Chondrocyte (in vitro differentiated cells): ENCODE measurements around the gene NGEF. TPM values are rescaled to one million over a fixed set of nuclear protein-coding genes. Genes with fewer than 3 reads are reported as not detected.
"Not testable (repeated sequence)": the region's sequence is repeated elsewhere in the genome, so short reads cannot be mapped to it uniquely, and the experiment has no call there.

Experiments used
- DNase-seq: peaks from one replicate; pipeline ENCODE4 v3.0.0; 2021; ENCODE audit warnings: mixed read lengths, low spot score
- H3K27ac Mint-ChIP-seq: one replicate; pipeline ENCODE4 v1.8.0; 2021; ENCODE audit warnings: mild to moderate bottlenecking, moderate library complexity, mixed read lengths; ENCODE audit not compliant: unreplicated experiment
- H3K27me3 Mint-ChIP-seq: 2 replicates; pipeline ENCODE4 v1.8.0; 2021; ENCODE audit warnings: low read depth, mixed read lengths
- H3K36me3 Mint-ChIP-seq: 2 replicates; pipeline ENCODE4 v1.8.0; 2021; ENCODE audit warnings: low read depth, mixed read lengths
- H3K4me1 Mint-ChIP-seq: 2 replicates; pipeline ENCODE4 v1.8.0; 2021; ENCODE audit warnings: low read depth, mild to moderate bottlenecking, mixed read lengths
- H3K4me3 Mint-ChIP-seq: one replicate; pipeline ENCODE4 v1.8.0; 2021; ENCODE audit warnings: mild to moderate bottlenecking, moderate library complexity, mixed read lengths; ENCODE audit not compliant: unreplicated experiment
- H3K9me3 Mint-ChIP-seq: 2 replicates; pipeline ENCODE4 v1.8.0; 2021; ENCODE audit warnings: low read depth, mixed read lengths
- total RNA-seq: library from RNA; stranded (reverse); gene quantifications from 3 replicates; pipeline ENCODE4 v1.2.1, GENCODE V29; 2021
- TF ChIP-seq, protein P1 (sequence below): fragments of 200-600 bp; sonication (generic); IDR thresholded peaks from 2 replicates; pipeline ENCODE4 v1.5.0; 2021; ENCODE audit warnings: antibody characterized with exemption, mild to moderate bottlenecking, moderate library complexity

The NGEF gene
- total RNA-seq, 1 donor from 2014 or later, result 0.10 TPM

- Mint-ChIP-seq H3K27ac (no peak overlapping the region), H3K4me3 (no peak overlapping the region), H3K9me3 (peaks cover 7% of the 10 kb centered on the region), H3K27me3 (no peaks in the 10 kb centered on the region), H3K4me1 (peaks cover 18% of the 10 kb centered on the region), H3K36me3 (no peaks in the 10 kb centered on the region)
- TF ChIP-seq, protein P1, sequence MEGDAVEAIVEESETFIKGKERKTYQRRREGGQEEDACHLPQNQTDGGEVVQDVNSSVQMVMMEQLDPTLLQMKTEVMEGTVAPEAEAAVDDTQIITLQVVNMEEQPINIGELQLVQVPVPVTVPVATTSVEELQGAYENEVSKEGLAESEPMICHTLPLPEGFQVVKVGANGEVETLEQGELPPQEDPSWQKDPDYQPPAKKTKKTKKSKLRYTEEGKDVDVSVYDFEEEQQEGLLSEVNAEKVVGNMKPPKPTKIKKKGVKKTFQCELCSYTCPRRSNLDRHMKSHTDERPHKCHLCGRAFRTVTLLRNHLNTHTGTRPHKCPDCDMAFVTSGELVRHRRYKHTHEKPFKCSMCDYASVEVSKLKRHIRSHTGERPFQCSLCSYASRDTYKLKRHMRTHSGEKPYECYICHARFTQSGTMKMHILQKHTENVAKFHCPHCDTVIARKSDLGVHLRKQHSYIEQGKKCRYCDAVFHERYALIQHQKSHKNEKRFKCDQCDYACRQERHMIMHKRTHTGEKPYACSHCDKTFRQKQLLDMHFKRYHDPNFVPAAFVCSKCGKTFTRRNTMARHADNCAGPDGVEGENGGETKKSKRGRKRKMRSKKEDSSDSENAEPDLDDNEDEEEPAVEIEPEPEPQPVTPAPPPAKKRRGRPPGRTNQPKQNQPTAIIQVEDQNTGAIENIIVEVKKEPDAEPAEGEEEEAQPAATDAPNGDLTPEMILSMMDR, result no peak
- peak; percentile 77 for DNase-seq
Measured at GRCh38 chr2:233023761-233024410, 10.8 kb upstream of the NGEF start.

DNA sequence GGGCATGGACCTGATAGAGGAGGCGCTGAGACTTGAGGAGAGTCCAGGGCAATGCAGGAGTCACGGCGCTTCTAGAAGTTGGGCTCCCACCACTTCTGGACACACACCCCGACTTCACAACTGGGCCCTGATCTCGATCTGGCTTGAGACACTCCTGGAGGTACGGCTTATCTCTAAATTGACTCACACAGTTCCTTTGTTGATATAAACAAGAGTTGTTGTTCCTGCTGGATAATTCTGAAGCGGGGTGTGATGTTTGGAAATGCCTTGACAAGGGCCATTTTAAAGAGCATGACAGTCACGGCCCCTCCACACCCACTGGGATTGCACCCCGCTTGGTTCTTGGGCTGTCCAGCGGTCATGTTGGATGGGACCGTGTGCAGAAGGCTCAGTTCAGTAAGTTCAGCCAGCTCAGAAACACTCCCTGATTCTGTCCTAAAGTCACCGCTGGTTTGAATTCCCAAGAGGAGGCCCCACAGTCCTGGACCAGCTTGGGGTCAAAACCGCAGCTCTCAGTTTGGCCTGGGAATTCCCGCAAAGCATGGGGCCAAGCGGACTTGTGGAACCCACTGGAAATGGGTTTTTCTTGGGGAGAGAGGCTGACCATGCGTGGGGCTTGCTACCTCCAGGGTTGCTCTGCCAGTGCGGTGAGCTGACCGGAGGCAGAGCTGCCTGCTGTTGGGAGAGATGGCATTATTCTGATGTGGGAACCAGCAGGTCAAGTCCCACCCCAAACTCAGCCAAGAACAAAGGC, 10.1 kb upstream of the NGEF start:
- TF ChIP-seq, protein P1, result no peak
- no peaks in the 10 kb centered on the region for H3K36me3 Mint-ChIP-seq
- H3K4me1 Mint-ChIP-seq, result peaks cover 15% of the 10 kb centered on the region
- no peak overlapping the region for H3K27ac Mint-ChIP-seq
- H3K9me3 Mint-ChIP-seq, result peaks cover 7% of the 10 kb centered on the region
- H3K4me3 Mint-ChIP-seq, result no peak overlapping the region
- peak; percentile 53 for DNase-seq
- no peaks in the 10 kb centered on the region for H3K27me3 Mint-ChIP-seq

GRCh38 chr2:233022561-233022960, 9.5 kb upstream of the NGEF start:
- Mint-ChIP-seq H3K27ac (no peak overlapping the region), H3K36me3 (no peaks in the 10 kb centered on the region), H3K27me3 (no peaks in the 10 kb centered on the region), H3K9me3 (peaks cover 8% of the 10 kb centered on the region), H3K4me1 (peaks cover 15% of the 10 kb centered on the region), H3K4me3 (no peak overlapping the region)
- DNase-seq, result no peak
- TF ChIP-seq, protein P1, result no peak

GRCh38 chr2:233021771-233022170, 8.7 kb upstream of the NGEF start:
- no peak overlapping the region for H3K27ac Mint-ChIP-seq
- H3K4me1 Mint-ChIP-seq, result peaks cover 14% of the 10 kb centered on the region
- peaks cover 9% of the 10 kb centered on the region for H3K9me3 Mint-ChIP-seq
- peak; percentile 37 for DNase-seq
- H3K4me3 Mint-ChIP-seq, result no peak overlapping the region
- H3K27me3 Mint-ChIP-seq, result no peaks in the 10 kb centered on the region
- TF ChIP-seq, protein P1, result no peak
- H3K36me3 Mint-ChIP-seq, result no peaks in the 10 kb centered on the region

DNA sequence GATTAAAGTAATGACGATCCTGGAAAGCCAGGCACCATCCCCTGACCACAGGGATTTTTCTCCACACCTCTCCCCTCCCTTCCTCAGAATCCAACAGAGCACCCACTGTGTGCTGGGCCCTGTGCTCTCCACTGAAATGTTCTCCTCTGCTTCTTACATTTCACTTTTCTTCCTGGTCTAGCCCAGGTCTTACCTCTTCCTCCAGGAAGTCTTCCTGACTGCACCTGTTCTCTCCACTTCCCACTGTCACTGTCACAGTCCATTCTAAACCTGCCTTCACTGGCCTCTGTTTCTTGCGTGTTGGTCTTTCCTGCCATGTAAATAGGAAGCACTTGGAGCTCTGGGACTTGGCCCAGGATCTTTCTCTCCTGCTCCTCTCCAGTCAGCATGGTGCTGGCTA, 7.4 kb upstream of the NGEF start:
- no peaks in the 10 kb centered on the region for H3K36me3 Mint-ChIP-seq
- H3K27ac Mint-ChIP-seq, result no peak overlapping the region
- no peaks in the 10 kb centered on the region for H3K27me3 Mint-ChIP-seq
- H3K9me3 Mint-ChIP-seq, result peaks cover 6% of the 10 kb centered on the region
- H3K4me1 Mint-ChIP-seq, result peaks cover under 1% of the 10 kb centered on the region
- no peak overlapping the region for H3K4me3 Mint-ChIP-seq
- TF ChIP-seq, protein P1, result no peak
- DNase-seq, result peak; percentile 4

GRCh38 chr2:233019610-233020009, 6.6 kb upstream of the NGEF start:
- H3K4me3 Mint-ChIP-seq, H3K9me3 Mint-ChIP-seq, H3K36me3 Mint-ChIP-seq, H3K4me1 Mint-ChIP-seq, H3K27ac Mint-ChIP-seq, H3K27me3 Mint-ChIP-seq: not testable (repeated sequence)
- DNase-seq, result peak; percentile 13
